Measurements from ENCODE around the gene TNFRSF25.
A peak's percentile ranks its signal among the peaks of the same experiment; 100 is the strongest.

The TNFRSF25 gene

DNA sequence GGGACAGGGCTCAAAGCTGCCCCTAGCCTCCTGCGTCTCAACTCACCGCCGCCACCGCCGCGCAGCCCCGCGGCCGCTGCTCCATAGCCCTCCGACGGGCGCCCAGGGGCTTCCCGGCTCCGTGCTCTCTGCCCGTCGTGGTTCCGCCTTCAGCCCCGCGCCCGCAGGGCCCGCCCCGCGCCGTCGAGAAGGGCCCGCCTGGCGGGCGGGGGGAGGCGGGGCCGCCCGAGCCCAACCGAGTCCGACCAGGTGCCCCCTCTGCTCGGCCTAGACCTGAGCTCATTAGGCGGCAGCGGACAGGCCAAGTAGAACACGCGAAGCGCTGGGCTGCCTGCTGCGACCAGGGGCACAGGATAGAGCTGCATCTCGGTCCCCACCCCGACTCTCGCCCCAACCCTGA lies at the start of gene TNFRSF25:
Gene TNFRSF25 (minus strand): TSS at position 151 of the 400 bp plus-strand sequence. CDS start 66 bp downstream, at position 85.
- H3K36me3 Mint-ChIP-seq = no peaks in the 10 kb centered on the region
- H3K9me3 Mint-ChIP-seq = no peaks in the 10 kb centered on the region
- H3K27ac Mint-ChIP-seq = no peak within 1 kb of the TSS
- peak; percentile 59 for ATAC-seq (ENCODE audit: low read depth)
- peak within 1 kb of the TSS; percentile 34 for H3K4me3 Mint-ChIP-seq
- DNase-seq (ENCODE audit: low spot score in 2 of 2) = no peak
- H3K4me1 Mint-ChIP-seq = no peaks in the 10 kb centered on the region
- peaks cover 23% of the 10 kb centered on the region for H3K27me3 Mint-ChIP-seq

- no peaks in the 10 kb centered on the region for H3K9me3 Mint-ChIP-seq
- no peaks in the 10 kb centered on the region for H3K4me1 Mint-ChIP-seq
- ATAC-seq (ENCODE audit: low read depth) (no peak), DNase-seq (ENCODE audit: low spot score in 2 of 2) (no peak)
- no peak overlapping the region for H3K27ac Mint-ChIP-seq
- H3K4me3 Mint-ChIP-seq = no peak overlapping the region
- H3K27me3 Mint-ChIP-seq = no peaks in the 10 kb centered on the region
- no peaks in the 10 kb centered on the region for H3K36me3 Mint-ChIP-seq
Observed at GRCh38 chr1:6515771-6516170, 49.8 kb upstream of the TNFRSF25 start.

DNA sequence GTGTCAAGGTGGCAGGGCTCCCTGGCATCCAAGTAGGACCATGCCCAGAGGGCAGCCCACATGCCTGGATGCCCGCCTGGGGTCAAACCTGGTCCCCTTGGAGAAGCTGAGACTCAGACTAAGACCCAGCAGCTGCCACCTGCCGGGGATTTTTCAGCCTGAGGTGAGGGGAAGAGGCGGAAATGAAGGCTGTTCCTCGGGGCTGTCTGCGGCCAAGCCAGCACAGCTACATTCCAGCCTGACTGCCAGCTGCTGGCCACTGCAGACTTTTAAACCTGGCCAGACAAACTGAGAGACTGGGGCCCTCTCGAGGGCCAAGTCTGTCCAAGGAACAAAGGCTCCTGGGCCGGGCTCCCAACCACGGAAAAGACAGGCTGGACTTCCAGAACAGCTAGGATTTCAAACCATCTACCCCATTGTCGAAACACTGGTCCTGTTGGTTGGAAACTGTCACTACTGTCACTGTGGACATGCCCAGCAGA lies 47.4 kb upstream of the TNFRSF25 start:
- Mint-ChIP-seq H3K27ac (no peak overlapping the region), H3K4me1 (no peaks in the 10 kb centered on the region), H3K36me3 (no peaks in the 10 kb centered on the region), H3K27me3 (peaks cover 2% of the 10 kb centered on the region), H3K9me3 (no peaks in the 10 kb centered on the region), H3K4me3 (no peak overlapping the region)
- DNase-seq (ENCODE audit: low spot score in 2 of 2) (no peak), ATAC-seq (ENCODE audit: low read depth) (no peak)

GRCh38 chr1:6512908-6513280 lies 46.9 kb upstream of the TNFRSF25 start:
- H3K9me3 Mint-ChIP-seq = no peaks in the 10 kb centered on the region
- no peak overlapping the region for H3K27ac Mint-ChIP-seq
- ATAC-seq (ENCODE audit: low read depth) = no peak
- no peaks in the 10 kb centered on the region for H3K4me1 Mint-ChIP-seq
- H3K4me3 Mint-ChIP-seq = no peak overlapping the region
- DNase-seq (ENCODE audit: low spot score in 2 of 2) = no peak
- no peaks in the 10 kb centered on the region for H3K36me3 Mint-ChIP-seq
- peaks cover 2% of the 10 kb centered on the region for H3K27me3 Mint-ChIP-seq

DNA sequence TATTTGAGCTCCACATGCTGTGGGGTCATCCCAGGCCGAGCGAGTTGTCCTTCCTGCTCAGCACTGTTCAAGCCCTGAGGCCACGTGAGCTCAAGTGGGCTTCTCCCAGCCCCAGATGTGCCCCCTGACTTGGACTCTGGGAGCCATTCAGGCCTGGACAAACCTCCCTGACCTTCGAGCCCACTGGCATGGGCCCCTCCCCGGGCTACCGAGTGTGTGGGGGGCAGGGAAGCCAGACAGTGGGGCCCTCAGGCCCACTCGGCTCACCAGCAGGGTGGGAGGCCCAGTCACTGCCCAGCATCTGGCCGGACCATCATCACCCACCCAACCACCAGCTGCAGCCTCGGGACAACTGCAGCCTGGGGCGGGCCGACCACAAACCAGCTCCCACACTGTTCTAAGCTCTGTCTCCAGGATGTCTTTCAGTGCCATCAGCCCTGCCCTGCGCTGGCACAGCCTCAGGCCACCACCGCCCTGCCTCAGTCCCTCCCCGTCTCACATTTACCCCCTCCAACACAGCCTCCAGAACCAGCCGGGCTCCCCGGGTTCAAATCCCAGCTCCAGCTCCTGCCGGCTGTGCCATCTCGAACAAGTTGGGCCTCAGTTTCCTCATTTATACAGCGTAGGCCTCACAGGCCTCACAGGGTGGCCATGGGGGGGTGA lies 46.4 kb upstream of the TNFRSF25 start:
- no peaks in the 10 kb centered on the region for H3K4me1 Mint-ChIP-seq
- H3K27me3 Mint-ChIP-seq = peaks cover 2% of the 10 kb centered on the region
- no peaks in the 10 kb centered on the region for H3K9me3 Mint-ChIP-seq
- H3K27ac Mint-ChIP-seq = no peak overlapping the region
- no peak for DNase-seq (ENCODE audit: low spot score in 2 of 2)
- no peak for ATAC-seq (ENCODE audit: low read depth)
- no peaks in the 10 kb centered on the region for H3K36me3 Mint-ChIP-seq
- H3K4me3 Mint-ChIP-seq = no peak overlapping the region

- no peak for ATAC-seq (ENCODE audit: low read depth)
- DNase-seq (ENCODE audit: low spot score in 2 of 2) = no peak
- no peak overlapping the region for H3K4me3 Mint-ChIP-seq
- H3K36me3 Mint-ChIP-seq = no peaks in the 10 kb centered on the region
- H3K4me1 Mint-ChIP-seq = no peaks in the 10 kb centered on the region
- H3K9me3 Mint-ChIP-seq = no peaks in the 10 kb centered on the region
- no peak overlapping the region for H3K27ac Mint-ChIP-seq
- H3K27me3 Mint-ChIP-seq = peaks cover 5% of the 10 kb centered on the region
Observed at GRCh38 chr1:6511561-6512244, 45.7 kb upstream of the TNFRSF25 start.

DNA sequence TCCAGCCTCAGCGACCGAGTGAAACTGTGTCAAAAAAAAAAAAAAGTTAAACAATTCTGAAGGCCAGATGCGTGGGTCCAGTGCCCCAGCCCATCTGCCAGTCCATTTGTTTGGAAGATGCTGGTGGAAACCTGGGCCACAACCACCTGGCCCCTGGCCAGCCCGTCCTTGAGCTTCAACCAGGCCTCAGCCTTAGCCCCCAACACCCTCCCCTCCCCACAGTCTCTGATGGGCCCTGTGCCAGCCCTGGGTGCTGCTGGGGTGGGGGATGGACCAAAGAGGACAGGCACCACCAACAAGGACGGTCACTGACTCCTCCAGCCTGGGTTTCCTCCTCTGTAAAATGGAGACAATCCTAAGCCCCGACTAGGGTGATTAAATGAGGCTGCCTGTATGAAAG lies 45.1 kb upstream of the TNFRSF25 start:
- Mint-ChIP-seq H3K27me3 (peaks cover 6% of the 10 kb centered on the region), H3K36me3 (no peaks in the 10 kb centered on the region), H3K9me3 (no peaks in the 10 kb centered on the region), H3K27ac (no peak overlapping the region), H3K4me1 (no peaks in the 10 kb centered on the region), H3K4me3 (no peak overlapping the region)
- no peak for ATAC-seq (ENCODE audit: low read depth)
- DNase-seq (ENCODE audit: low spot score in 2 of 2) = no peak

DNA sequence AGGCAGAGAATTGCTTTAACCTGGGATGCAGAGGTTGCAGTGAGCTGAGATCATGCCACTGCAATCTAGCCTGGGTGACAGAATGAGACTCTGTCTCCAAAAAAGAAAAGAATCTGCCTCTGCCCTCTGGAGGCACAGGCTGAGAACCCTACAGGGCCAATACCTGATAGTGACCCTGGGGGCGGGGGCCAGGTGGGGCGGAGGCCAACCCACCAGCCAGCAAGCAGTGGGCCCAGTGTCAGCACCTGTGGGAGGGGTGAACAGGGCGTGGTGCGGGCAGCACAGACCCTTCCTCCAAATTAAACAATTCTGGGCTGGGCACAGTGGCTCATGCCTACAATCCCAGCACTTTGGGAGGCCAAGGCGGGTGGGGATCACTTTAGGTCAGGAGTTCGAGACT lies 44.5 kb upstream of the TNFRSF25 start:
- no peak overlapping the region for H3K27ac Mint-ChIP-seq
- H3K4me3 Mint-ChIP-seq = no peak overlapping the region
- H3K27me3 Mint-ChIP-seq = peaks cover 6% of the 10 kb centered on the region

DNA sequence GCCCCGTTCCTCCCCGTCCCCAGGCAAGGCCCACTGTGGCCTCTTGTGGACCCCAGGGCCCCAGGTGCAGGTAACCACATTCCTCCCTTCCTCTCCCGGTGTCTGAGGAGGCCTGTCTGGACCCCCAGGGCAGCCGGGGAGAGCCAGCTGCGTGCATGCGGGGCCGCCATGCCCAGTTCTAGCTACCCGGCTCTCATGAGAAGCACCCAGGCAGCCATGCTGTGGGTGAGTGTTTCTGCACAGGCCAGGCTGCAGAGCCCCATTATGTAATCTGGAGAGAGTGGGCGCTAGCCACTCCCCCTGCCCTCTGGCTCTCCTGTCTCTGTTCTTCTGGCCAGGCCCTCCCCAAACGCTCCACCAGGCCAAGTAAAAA lies 43.9 kb upstream of the TNFRSF25 start:
- H3K9me3 Mint-ChIP-seq = no peaks in the 10 kb centered on the region
- H3K27me3 Mint-ChIP-seq = peaks cover 9% of the 10 kb centered on the region
- ATAC-seq (ENCODE audit: low read depth) (no peak), DNase-seq (ENCODE audit: low spot score in 2 of 2) (no peak)
- H3K4me3 Mint-ChIP-seq = no peak overlapping the region
- no peaks in the 10 kb centered on the region for H3K4me1 Mint-ChIP-seq
- no peak overlapping the region for H3K27ac Mint-ChIP-seq
- H3K36me3 Mint-ChIP-seq = no peaks in the 10 kb centered on the region

More for the DNA sequence above, 44.5 kb upstream of the TNFRSF25 start:
- ATAC-seq (ENCODE audit: low read depth) (no peak), DNase-seq (ENCODE audit: low spot score in 2 of 2) (no peak)
- Mint-ChIP-seq H3K9me3 (no peaks in the 10 kb centered on the region), H3K36me3 (no peaks in the 10 kb centered on the region), H3K4me1 (no peaks in the 10 kb centered on the region)

DNA sequence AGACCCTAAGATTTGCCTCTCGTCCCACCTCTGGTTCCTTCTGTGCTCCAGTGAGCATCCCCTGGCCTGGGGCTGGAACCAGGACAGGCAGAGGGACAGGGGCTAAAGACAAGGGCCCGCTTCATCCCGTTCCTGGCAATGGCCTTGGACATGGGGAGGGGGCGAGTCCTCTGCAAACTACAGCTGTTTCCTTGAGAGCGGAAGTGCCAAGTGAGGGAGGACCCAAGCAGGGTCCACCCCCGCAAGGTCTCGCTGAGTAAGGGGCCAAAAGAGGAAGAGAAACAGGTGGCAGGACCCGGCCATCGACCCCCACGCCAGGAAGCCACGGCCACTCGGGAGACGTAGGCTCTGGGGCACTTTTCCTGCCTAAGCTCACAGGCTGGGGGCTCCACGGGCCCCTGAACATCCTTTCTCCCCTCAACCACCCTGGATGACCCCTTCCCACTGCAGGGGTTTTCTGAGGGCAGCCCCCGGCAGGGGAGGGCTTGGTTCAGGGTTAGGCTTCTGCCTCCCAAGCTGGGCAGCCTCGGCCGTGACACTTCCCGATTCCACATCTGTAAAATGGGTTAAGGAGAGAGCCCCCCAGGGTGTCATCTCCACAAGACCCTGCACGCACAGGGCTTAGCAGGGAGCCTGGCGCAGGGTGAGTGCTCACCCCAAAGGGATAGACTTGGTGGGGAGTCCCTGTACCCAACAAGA lies 43.4 kb upstream of the TNFRSF25 start:
- Mint-ChIP-seq H3K4me3 (no peak overlapping the region), H3K36me3 (no peaks in the 10 kb centered on the region), H3K27me3 (peaks cover 12% of the 10 kb centered on the region), H3K9me3 (no peaks in the 10 kb centered on the region), H3K4me1 (no peaks in the 10 kb centered on the region), H3K27ac (no peak overlapping the region)
- ATAC-seq (ENCODE audit: low read depth) (no peak), DNase-seq (ENCODE audit: low spot score in 2 of 2) (no peak)

GRCh38 chr1:6508816-6509189 lies 42.8 kb upstream of the TNFRSF25 start:
- Mint-ChIP-seq H3K27me3 (peaks cover 14% of the 10 kb centered on the region), H3K4me1 (no peaks in the 10 kb centered on the region), H3K36me3 (no peaks in the 10 kb centered on the region), H3K9me3 (no peaks in the 10 kb centered on the region), H3K27ac (no peak overlapping the region), H3K4me3 (no peak overlapping the region)
- ATAC-seq (ENCODE audit: low read depth) = no peak
- no peak for DNase-seq (ENCODE audit: low spot score in 2 of 2)

DNA sequence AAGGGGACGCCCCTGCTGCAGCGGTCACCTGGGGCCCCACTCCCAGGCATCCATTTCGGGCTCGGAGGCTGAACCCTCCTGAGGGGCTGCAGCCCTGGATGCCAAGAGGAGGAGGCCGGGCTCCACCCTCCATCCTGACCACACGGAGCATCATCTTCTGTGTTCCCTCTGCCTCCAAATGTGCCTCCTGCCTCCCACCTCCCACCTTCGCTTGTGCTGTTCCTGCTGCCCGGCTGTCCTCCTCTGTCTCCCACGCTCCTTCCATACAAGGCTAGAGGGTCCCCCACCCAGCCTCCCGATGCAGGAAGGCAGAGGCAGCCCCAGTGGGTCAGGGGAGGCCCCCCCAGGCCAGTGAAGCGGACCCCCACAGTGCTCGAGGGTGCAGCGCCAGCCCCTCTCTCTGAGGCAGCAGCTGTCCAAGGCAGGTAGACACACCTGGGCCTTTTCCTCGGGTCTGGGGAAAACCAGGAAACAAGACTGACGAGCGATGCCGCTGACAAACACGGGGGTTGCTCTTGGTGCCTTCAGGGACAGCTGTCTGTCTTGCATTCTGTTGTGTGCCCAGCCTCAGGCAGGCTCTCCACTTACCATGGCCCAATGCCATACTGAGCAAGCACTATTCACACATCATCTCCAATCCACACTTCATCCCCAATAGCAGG lies 42.3 kb upstream of the TNFRSF25 start:
- Mint-ChIP-seq H3K4me1 (no peaks in the 10 kb centered on the region), H3K27ac (no peak overlapping the region), H3K9me3 (no peaks in the 10 kb centered on the region), H3K27me3 (peaks cover 14% of the 10 kb centered on the region), H3K36me3 (no peaks in the 10 kb centered on the region), H3K4me3 (no peak overlapping the region)
- ATAC-seq (ENCODE audit: low read depth) (no peak), DNase-seq (ENCODE audit: low spot score in 2 of 2) (no peak)

- Mint-ChIP-seq H3K4me1 (no peaks in the 10 kb centered on the region), H3K9me3 (no peaks in the 10 kb centered on the region), H3K4me3 (no peak overlapping the region), H3K27me3 (peaks cover 14% of the 10 kb centered on the region), H3K36me3 (no peaks in the 10 kb centered on the region), H3K27ac (no peak overlapping the region)
- DNase-seq (ENCODE audit: low spot score in 2 of 2) (no peak), ATAC-seq (ENCODE audit: low read depth) (no peak)
Observed at GRCh38 chr1:6507461-6507911, 41.5 kb upstream of the TNFRSF25 start.

GRCh38 chr1:6507037-6507428 lies 41.1 kb upstream of the TNFRSF25 start:
- ATAC-seq (ENCODE audit: low read depth) = no peak
- Mint-ChIP-seq H3K36me3 (no peaks in the 10 kb centered on the region), H3K27ac (no peak overlapping the region), H3K27me3 (peaks cover 14% of the 10 kb centered on the region), H3K9me3 (no peaks in the 10 kb centered on the region), H3K4me1 (no peaks in the 10 kb centered on the region), H3K4me3 (no peak overlapping the region)
- no peak for DNase-seq (ENCODE audit: low spot score in 2 of 2)

Data from memory B cell (primary cell).